Measurements from ENCODE around the gene GRB10. TPM values are rescaled to one million over a fixed set of nuclear protein-coding genes. Genes with fewer than 3 reads are reported as not detected.

Gene GRB10
- total RNA-seq, 4 donors from 2014 or later, result 54.0 to 69.1 (median 61.6) TPM

- 93% methylated on average over 8 of the region's 8 CpGs for WGBS
- no peaks in the 10 kb centered on the region for H3K9me3 ChIP-seq
- DNase-seq (ENCODE audit: extremely low spot score), result no peak
- H3K27me3 ChIP-seq, result no peaks in the 10 kb centered on the region
- H3K36me3 ChIP-seq, result peaks cover 24 to 87% (median 68%) of the 10 kb centered on the region in 4 donors
- no peak for TF ChIP-seq EP300 (IDR thresholded peaks at IDR 0.05)
- TF ChIP-seq, protein P1, sequence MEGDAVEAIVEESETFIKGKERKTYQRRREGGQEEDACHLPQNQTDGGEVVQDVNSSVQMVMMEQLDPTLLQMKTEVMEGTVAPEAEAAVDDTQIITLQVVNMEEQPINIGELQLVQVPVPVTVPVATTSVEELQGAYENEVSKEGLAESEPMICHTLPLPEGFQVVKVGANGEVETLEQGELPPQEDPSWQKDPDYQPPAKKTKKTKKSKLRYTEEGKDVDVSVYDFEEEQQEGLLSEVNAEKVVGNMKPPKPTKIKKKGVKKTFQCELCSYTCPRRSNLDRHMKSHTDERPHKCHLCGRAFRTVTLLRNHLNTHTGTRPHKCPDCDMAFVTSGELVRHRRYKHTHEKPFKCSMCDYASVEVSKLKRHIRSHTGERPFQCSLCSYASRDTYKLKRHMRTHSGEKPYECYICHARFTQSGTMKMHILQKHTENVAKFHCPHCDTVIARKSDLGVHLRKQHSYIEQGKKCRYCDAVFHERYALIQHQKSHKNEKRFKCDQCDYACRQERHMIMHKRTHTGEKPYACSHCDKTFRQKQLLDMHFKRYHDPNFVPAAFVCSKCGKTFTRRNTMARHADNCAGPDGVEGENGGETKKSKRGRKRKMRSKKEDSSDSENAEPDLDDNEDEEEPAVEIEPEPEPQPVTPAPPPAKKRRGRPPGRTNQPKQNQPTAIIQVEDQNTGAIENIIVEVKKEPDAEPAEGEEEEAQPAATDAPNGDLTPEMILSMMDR (IDR thresholded peaks at IDR 0.05), result no peak
- no peak for TF ChIP-seq POLR2AphosphoS5 (IDR thresholded peaks at IDR 0.05)
- TF ChIP-seq POLR2A (IDR thresholded peaks at IDR 0.05; ENCODE audit: low read depth), result no peak
- intact Hi-C loops (cut with DNase I), result no loop called here
- no peak overlapping the region for H3K27ac ChIP-seq (replicated peaks in 1 of 4)
- no peaks in the 10 kb centered on the region for H3K4me1 ChIP-seq
- no peak overlapping the region for H3K4me3 ChIP-seq
Measured at GRCh38 chr7:50613473-50613872, 169.2 kb downstream of the GRB10 start.

DNA sequence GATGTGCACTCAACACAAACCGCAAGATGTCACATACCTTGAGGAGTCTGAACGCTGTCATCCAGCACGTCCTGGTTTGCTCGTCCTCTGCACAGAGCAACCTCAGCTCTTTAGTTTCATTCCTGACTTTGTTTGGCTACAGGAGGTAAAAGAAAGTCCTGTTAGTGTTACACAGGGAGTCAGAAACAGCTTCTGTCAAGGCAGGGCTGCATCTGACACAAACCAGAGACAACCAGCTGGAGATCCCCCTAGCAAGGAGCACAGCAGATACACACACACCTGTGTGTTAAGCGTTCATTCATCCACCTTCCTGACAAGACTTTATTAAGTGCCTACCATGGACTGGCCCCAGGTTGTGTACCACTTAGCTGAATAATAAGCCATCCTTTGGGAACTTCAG, 170.0 kb downstream of the GRB10 start:
- Histone ChIP-seq H3K9me3 (no peaks in the 10 kb centered on the region), H3K4me1 (no peaks in the 10 kb centered on the region), H3K27ac (replicated peaks in 1 of 4) (no peak overlapping the region), H3K36me3 (peaks cover 24 to 88% (median 68%) of the 10 kb centered on the region in 4 donors), H3K27me3 (no peaks in the 10 kb centered on the region), H3K4me3 (no peak overlapping the region)
- no peak for TF ChIP-seq POLR2A (IDR thresholded peaks at IDR 0.05; ENCODE audit: low read depth)
- no peak for TF ChIP-seq EP300 (IDR thresholded peaks at IDR 0.05)
- no peak for TF ChIP-seq POLR2AphosphoS5 (IDR thresholded peaks at IDR 0.05)
- TF ChIP-seq, protein P1 (IDR thresholded peaks at IDR 0.05), result no peak
- intact Hi-C loops (cut with DNase I), result no loop called here
- 81% methylated on average over 5 of the region's 5 CpGs for WGBS
- no peak for DNase-seq (ENCODE audit: extremely low spot score)

GRCh38 chr7:50610521-50611277, 172.0 kb downstream of the GRB10 start:
- H3K36me3 ChIP-seq, result peaks cover 35 to 88% (median 71%) of the 10 kb centered on the region in 4 donors
- 70% methylated on average over 6 of the region's 6 CpGs for WGBS
- intact Hi-C loops (cut with DNase I), result no loop called here

DNA sequence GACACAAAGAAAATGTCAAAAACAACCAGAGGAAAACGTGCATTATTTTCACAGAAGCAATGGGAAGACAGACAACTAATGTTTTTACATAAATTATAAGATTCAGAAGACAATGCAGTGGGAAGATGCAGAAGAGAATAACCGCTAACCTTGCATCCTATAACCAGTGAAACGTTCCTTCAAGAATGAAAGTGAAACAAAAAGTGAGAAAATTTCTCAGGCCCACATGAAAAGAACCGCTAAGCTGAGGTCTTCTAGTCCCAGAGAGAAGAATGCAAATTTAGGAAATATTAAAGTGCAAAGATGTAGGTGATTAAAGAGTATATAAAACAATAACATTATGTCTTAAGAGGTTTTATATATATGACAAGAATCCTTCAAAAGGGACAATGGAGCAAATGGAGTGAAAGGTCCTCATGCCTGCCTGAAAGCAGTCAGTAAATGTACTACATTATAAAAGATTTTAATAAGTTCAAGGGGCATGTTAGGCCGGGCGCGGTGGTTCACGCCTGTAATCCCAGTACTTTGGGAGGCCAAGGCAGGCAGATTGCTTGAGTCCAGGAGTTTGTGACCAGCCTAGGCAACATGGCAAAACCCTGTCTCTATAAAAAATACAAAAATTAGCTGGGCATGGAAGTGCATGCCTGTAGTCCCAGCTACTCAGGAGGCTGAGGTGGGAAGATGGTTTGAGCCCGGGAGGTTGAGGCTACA, 174.3 kb downstream of the GRB10 start:
- intact Hi-C loops (cut with DNase I), result loop anchor here (10.0 kb wide), 1 partner anchor 134 kb away; no protein-coding TSS in a partner anchor
- Histone ChIP-seq H3K9me3 (no peaks in the 10 kb centered on the region), H3K27ac (replicated peaks in 1 of 4) (no peak overlapping the region), H3K36me3 (peaks cover 32 to 90% (median 72%) of the 10 kb centered on the region in 4 donors), H3K27me3 (no peaks in the 10 kb centered on the region), H3K4me1 (no peaks in the 10 kb centered on the region), H3K4me3 (no peak overlapping the region)
- TF ChIP-seq POLR2A (IDR thresholded peaks at IDR 0.05; ENCODE audit: low read depth), result no peak
- TF ChIP-seq, protein P1 (IDR thresholded peaks at IDR 0.05), result no peak
- TF ChIP-seq EP300 (IDR thresholded peaks at IDR 0.05), result no peak
- no peak for TF ChIP-seq POLR2AphosphoS5 (IDR thresholded peaks at IDR 0.05)
- 82% methylated on average over 9 of the region's 9 CpGs for WGBS
- DNase-seq (ENCODE audit: extremely low spot score), result no peak

More at GRCh38 chr7:50610521-50611277, 172.0 kb downstream of the GRB10 start:
- no peaks in the 10 kb centered on the region for H3K27me3 ChIP-seq
- no peak overlapping the region for H3K4me3 ChIP-seq
- no peaks in the 10 kb centered on the region for H3K4me1 ChIP-seq
- TF ChIP-seq POLR2AphosphoS5 (IDR thresholded peaks at IDR 0.05) (no peak), POLR2A (IDR thresholded peaks at IDR 0.05; ENCODE audit: low read depth) (no peak), EP300 (IDR thresholded peaks at IDR 0.05) (no peak)
- TF ChIP-seq, protein P1 (IDR thresholded peaks at IDR 0.05), result no peak
- no peak for DNase-seq (ENCODE audit: extremely low spot score)
- no peak overlapping the region for H3K27ac ChIP-seq (replicated peaks in 1 of 4)
- H3K9me3 ChIP-seq, result no peaks in the 10 kb centered on the region
